HG02870 (cell line): ENCODE measurements around the gene HIVEP3.
A peak's percentile ranks its signal among the peaks of the same experiment; 100 is the strongest.

Experiments used
- ATAC-seq: cut with Tn5 transposase; IDR thresholded peaks from one replicate; pipeline ENCODE4 v1.9.1; 2021; ENCODE audit warnings: mild to moderate bottlenecking, moderate library complexity; ENCODE audit not compliant: unreplicated experiment

Gene HIVEP3

DNA sequence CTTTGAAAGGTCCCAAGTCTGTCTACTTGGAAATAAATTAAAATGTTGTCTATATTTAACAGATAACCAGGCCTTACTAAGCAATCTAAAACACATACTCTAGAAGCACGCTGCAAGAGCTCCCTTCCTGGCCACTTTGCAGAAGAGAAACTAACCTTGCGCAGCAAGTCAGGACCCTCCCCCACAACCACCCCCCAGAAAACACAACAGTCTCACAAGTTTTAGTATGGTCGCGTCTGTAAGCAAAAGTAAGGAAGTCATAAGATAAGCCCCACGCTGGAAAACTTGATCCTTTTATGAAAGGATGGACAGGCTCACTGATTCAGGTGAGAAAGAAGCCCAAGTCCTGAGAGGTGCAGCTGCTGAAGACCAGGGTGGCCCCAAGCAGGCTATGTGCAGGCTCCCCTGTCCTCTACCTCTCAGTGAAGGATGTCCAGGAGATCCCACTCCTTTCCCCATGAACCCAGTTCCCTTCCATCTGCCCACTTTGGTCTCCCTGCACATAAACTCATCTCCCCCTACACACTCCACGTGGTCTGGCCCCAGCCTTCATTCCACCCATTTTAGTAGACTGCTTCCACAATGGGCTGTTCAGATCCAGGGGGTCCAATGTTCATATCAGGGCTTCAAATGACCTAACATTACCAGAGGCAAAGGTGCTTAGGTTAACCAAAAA is 23.8 kb downstream of the HIVEP3 start:
- no peak for ATAC-seq

DNA sequence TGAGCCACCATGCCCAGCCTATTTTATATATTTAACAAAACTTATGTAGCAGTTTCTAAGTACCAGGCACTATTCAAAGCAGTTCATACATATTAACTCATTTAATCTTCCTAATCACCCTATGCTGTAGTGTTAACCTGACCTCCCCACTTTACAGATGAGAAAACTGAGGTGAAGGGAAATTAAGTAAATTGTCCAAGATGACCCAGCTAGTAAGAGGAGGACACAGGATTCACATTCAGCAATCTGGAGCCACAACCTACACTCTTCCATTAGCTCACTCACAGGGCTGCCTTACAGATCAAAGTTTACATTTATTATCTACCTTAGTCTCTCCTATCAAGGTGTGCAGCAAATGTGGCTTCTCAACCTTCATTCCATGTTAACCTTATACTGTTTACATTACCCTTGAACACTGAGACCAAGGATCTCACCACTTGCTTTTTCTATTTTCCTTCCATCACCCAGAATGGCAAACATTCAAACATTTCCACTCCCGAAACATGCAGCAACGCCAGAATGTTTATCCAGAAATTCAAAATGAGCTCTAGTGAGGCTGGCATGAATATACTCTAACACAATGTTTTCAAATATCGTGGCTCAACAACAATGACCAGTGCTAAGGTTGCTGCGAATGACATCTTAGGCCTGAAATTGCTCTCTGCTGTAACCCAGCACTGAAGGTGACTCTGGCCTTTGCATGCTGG is 24.5 kb downstream of the HIVEP3 start:
- no peak for ATAC-seq

DNA sequence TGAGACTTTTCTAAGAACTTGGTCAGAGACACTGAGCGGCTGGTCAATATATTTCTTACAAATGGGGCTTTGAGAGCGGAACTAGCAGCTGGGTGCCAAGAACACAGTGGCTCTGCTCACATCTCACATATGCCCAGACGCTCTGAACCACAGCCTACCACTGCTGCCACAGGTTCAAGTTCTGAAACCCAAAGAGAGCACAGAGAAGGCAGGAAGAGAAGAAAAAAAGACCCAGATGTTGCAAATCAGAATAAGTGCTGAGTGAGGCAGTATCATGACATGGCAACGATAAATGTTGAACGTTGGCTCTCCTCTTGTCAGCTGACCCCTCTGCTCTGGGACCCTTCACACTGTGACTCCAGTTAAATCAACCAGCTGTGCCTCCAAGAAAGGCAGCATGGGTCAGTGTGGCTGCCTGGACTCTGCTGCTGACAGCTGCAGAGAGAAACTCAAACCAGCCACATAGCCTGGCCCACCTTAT is 26.4 kb downstream of the HIVEP3 start:
- ATAC-seq: no peak

DNA sequence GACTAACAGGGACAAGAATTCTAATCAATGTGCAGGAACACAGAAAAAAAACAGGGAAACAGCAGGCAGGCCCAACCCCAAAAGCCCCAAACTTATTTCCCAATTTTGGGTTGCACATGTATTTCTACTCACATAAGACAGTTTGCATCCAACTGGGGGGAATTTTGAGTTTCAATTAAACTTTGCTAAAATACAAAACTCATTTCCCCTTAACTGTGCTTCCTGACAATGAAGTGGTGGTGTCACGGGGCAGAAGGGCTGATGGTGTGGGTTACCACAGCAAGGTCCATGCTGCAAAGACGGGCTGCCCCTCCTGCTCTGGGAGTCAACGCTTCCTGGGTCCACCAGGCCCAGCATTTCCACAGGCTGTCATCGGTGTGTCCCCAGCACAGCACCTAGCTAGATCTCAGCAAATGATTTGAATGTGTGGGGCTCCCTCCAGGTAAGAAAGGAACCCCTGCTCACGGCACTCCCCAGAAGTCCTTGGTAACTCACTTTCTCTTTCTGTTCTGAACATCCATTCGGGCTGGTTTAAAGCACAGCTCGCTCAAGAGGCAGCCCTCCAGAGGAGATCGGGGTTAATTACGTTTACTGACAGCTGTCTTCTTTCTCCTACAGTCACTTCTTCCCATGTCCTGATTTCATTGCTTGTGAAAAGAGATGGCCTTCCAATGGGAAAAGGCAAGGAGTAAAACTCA is 27.4 kb downstream of the HIVEP3 start:
- ATAC-seq: peak; percentile 82

DNA sequence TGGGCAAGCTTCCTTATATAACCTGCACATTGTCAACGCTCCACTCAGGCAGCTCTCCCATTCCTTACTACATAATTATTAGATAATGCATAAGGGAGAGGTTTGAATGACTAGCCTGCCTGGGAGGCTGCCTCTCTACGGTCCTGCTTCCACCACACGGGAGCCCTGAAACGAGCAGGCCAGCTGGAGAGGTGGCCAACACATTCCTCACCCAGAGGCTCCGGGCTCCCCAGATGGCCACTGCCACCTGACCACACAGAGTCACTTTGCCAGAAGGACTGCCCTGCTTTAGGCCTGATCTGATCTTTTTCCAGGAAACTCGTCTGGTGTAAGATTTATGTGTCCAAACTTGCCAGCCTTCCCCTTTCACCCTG is 27.9 kb downstream of the HIVEP3 start:
- no peak for ATAC-seq

DNA sequence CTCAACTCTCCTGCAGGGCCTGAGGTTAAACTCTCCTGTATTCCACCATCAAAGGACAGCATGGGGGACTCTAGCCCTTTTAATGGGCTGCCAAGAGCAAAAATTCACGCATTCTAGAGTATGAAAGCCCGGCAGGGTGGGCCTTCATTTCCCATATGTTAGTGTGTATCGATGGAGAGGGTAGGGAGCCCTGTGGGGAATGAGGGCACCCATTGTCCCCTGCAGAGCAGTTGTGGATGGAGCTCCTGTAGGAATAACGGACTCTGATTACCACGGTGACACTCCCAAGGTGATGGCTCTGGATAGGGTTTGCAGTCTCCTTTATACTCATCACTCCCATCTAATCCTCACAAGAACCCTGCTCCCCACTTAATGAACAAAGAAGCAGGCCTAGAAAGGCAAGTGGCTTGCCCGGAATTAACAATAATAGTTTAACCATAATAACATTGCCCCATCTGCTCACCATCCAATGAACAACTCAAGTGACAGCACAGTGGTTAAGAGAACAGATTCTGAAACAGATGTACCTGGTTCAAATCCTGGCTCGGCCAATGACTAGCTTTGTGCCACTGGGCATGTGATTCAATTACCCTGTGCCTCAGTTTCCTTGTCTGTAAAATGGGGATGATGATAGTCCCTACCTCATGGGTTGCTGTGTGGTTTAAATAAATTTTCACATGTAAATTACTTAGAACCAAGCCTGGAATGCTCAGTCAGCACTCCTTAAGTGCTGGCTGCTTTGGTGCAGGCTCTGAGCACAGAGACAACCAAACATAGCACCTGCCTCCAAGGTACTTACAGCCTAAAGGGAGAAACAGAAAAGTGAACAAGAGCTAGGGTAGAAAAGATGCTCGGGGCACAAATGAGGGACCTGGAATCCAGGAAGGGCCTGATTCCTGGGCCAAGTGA is 29.0 kb downstream of the HIVEP3 start:
- no peak for ATAC-seq

DNA sequence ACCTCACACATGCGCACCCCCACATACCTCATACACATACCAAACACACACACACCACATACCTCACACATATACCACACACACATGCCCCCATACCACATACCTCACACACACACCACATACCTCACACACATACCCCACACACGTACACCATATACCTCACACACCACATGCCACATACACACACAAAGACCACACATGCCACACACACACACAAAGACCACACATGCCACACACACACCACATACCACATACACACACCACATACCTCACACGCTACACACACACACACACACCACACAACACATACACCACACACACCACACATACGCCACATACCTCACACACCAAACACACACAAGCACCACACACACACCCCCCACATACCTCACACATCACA is 30.0 kb downstream of the HIVEP3 start:
- no peak for ATAC-seq

DNA sequence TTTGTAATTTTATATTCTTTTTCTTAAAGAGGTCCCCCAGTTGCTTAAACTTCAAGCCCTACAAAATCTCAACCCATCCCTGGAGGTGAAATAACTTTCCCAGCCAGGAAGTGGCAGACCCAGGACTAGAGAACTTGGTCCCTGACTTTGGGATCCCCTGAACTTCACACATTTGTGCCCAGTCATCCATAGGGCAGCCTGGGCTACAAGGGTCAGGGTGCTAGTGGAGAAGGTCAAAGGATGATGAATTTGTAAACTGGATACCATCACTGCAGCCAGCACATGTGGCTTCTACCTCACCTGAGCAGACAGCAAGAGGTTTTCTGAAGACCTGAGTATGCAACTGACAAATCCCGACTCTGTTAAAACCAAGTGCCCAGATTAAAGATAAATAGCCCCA is 31.4 kb downstream of the HIVEP3 start:
- ATAC-seq: no peak

DNA sequence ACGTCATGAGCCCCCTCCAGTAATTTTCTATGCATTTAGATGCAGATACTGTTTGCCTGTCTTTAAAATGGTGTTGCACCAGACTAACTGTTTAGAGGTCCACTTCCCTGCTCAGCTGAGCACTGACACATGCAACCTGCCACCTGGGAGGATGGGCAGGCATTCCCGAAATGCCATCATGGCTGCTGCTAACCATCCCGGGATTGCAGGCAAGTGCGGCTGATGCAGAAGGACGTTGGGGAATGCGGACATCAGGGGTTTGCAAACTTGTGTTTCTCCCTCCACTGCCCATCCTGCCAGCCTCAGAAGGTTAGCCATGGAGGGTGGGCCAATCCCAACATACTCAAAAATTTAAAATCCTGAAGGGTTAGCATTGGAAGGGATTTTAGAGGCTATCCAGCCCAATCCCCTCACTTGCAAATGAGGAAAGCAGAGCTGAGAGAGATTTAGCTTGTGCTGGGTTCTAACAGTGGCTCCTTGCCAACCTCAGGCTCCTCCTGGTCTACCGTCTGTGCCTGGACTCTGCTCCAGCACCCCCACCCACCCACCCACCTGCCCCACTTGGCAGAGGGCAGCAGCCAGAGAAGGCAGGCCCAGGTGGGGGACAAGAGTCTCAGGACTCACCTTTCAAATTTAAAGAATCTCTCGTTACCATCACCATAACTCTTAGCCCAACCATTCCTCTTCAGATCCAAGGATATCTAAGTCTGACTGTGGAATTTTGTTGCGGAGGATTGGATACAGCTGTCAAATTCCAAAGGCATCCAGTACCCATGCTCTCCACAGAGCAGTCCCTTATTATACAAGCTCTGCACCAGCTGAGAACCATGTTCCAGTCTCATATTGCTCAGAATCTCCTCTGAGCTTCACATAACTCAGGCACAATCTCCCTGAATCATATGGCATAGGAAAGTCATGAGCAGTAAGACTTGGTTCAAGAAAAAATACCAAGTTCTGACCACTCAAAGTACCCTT is 34.2 kb downstream of the HIVEP3 start:
- ATAC-seq: no peak

DNA sequence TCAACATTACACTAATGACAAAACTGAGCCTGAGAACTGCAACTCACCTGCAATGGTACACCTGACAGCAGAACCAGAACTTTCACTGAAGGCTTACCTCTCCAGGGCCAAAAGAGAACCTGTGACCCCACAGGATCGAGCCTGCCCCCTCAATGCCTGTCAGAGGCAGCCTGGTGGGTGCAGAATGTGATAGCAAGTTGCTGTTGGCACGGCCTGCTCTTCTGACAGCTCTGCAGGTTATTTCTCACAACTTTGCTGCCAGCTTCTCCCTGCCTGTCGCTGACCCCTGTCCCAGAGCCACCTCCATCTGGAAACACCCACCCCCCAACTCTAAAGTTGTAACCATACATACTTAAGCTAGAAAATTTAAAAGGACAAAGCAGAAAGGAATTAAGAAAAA is 35.2 kb downstream of the HIVEP3 start:
- no peak for ATAC-seq

DNA sequence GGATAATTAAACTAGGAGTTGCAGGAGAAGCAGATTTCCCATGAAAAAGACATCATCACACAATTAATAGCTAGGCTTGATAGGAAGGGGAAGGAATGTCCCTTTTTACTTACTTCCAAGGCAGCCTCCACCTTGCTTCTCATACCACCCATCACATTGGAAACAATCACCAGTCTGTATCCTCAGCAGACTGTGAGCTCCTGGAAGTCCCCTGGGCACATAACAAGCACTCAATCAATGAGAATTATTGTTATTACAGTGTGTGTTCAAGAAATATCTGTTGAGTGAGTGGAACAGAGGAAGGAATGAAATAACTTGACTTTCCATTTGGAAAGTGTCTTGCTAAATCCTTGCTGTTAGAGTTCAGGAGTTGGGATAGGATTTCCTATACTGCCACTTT is 36.2 kb downstream of the HIVEP3 start:
- no peak for ATAC-seq

DNA sequence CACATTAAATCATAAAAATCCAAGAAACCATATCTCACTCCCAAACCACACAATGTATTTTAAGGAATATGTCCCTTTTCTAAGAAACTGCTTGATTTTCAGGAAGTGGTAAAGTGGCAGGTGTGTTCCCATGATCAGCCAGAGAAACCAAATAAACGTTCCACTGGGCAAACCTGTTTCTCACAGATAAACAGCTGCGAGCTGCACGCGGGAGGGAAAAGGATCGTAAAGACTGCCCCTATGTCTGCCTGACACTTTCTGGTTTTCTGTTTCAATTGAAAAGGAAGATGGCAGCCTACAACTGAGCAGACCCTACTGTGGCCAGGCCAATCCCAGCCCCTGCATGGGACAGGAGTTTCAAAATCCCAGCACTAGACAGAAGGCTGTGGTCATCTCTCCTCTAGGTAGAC is 36.6 kb downstream of the HIVEP3 start:
- ATAC-seq: no peak

DNA sequence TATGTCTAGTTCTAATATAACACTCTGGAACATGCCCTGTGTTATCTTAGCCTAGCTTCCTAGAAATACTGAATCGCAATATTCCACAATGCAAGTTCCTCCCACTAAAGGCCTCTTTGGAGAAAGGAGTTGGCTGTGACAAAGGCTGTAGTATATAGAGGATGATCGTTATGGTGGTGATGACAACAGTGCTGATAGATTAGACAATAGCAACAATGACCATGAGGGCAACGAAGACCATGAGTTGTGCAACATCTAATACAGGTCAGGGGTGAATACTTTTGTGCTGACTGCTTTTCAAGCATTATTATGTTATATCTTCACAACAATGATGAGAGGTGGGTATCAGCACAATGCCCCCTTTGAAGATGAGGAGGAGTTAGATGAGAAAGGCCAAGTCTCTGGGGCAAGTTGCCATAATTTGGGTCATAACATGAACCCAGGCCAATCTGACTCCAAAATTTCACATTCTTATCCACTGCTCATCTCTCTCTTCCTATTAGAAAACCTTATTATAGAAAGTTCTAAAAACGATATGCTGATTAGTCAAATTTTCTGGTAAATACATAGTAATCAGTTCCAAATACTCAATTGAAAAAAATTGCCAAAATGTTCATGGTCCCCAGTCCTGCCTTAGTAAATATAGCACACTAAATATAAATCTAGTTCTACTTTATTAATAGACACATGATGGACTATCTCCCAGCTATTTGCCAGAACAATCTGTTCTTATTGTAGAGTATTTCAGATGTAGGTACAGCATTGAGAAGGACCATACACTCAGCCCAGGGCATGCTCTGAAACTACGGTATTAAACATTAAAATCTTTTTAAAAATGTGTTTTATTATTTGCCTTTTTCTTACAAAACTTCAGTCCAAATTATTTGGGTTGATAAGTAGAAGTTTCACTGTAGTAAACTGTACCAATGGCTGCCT is 37.5 kb downstream of the HIVEP3 start:
- ATAC-seq: no peak

DNA sequence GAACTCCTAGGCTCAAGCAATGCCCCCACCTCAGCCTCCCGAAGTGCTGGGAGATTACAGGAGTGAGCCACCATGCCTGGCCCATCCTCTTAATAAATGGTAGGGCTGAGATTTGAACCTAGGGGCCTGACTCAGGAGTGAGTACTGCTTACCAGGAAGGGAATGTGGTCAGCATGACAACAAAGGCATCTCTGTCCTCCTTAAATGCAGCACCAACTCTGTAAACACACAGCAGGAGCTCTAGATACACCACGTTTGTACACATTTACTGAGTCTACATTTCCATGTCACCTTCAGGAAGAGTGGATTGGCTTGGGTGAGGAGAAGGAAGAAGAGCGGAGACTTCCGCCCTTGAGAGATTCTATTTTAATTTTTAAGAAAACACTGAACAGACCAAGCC is 38.5 kb downstream of the HIVEP3 start:
- no peak for ATAC-seq

DNA sequence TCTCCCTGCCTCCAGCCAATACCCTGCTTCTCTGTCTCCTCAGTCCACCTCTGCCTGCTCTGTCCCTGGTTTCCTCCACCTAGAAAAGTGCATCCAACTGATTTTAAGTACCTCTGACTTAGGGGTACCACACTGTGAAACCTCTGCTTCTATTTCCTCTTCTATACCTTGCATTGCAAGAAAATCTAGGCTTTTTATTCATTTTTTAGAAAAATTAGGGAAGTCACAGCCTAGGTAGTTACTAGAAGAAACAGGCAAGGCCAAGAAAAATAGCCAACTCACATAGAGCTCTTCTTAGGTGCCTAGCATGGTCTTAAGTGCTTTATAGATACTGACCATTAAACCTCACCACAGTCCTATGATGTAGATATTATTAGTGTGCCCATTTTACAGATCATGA is 39.1 kb downstream of the HIVEP3 start:
- no peak for ATAC-seq

DNA sequence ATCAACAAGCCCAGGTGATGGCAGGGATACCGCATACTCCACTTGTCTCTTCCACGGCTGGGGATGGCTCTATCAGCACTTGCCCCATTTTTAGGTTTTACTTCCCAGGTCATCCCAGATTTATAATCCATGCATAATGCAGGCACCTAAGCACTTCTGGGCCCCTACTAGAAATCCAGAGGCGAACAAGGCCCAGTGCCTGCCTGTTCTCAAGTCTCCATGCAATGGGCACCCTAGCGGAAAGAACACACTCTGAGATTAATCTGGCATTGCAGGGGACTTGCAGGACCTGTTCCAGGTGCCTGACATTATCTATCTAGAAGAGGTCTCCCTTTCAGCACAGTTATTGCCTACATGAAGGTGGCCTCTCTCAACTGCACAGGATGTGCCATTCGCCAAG is 39.8 kb downstream of the HIVEP3 start:
- ATAC-seq: no peak

DNA sequence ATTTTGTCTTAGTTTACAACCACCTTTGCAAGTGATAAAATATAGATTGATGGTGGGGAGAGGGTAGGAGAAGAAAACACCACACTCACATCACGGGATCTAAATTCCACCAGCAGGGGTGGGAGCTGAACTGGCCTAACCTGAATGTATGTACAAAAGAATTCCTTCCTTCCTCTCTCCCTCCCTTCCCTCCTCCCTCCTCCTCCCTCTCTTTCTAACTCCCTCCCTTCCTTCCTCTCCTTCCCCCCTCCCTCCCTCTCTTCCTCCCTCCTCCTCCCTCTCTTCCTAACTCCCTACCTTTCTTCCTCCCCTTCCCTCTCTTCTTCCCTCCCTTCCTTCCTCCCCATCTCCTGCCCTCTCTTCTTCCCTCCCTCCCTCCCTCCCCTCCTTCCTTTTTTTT is 40.2 kb downstream of the HIVEP3 start:
- ATAC-seq: no peak

DNA sequence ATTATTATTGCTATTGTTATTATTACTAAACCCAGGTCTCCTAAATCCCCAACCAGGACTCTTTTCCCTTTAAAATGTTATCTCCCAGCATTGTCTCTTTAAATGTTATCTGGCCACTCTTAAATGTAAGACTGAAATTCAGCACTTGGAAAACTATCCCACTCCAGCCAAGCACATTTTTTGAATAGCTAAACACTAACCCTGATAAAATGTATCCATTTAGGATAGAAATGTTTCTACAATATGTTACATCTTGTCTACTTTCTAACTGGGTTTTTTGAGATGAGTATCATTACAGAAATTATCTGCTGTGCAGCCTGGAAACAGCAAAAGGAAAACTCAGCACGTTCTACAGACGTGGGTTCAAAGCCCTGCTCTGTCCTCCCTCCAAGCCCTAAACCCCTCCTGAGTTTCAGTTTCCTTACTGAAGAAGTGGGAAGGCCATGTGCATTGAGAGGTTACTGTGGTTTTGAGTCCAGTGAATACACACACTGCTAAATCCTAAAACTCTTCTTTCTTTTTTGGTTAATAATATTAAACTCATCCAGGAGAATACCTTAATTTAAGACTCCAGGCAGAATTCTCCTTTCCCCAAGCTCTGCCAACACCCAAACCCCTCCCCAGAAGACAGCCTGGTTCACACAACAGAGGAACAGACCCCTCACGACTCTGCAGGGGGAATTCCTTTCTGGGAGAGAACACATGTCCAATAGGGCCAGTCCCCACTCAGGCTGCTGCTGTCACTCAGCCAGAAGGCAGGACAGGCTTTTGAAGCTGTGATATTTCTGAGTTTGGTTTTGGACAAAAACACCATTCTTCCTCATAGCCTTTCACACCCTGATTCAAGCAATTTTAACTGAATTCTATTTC is 41.9 kb downstream of the HIVEP3 start:
- ATAC-seq: no peak
